D341Med (cell line): ENCODE data around the gene CDH23.
A peak's percentile ranks its signal among the peaks of the same experiment; 100 is the strongest.

Experiments used
- DNase-seq: peaks from one replicate; pipeline ENCODE4 v3.0.0; 2012; ENCODE audit warnings: low spot score

CDH23 gene

DNA sequence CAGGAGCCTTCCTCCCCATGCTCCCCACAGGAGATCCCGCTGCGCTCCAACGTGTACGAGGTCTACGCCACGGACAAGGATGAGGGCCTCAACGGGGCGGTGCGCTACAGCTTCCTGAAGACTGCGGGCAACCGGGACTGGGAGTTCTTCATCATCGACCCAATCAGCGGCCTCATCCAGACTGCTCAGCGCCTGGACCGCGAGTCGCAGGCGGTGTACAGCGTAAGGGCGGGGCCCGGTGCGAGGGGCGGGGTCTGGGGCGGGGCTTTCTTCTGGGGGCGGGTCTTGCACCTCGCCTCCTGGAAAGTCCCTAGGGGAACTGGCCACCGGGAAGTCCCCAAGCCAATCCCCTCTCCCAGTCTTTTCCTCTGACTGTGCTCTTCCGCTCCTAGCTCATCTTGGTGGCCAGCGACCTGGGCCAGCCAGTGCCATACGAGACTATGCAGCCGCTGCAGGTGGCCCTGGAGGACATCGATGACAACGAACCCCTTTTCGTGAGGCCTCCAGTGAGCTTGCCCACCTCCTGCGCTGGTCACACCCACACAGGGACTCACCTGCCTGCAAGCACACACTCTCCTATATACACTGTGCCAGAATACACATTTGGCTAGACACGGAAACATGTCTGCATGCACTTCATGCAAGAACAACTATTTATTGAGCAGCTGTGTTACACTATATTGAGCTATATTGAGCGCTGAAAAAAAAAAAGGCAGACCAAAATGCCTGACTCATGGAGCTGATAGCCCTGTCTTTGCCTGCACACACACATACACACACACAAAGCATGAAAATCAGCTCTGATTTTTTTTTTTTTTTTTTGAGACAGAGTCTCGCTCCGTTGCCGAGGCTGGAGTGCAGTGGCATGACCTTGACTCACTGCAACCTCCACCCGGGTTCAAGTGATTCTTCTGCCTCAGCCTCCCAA is 409.3 kb downstream of the CDH23 start:
- DNase-seq = peak; percentile 36

GRCh38 chr10:71806704-71807556 is 410.2 kb downstream of the CDH23 start:
- DNase-seq = no peak

DNA sequence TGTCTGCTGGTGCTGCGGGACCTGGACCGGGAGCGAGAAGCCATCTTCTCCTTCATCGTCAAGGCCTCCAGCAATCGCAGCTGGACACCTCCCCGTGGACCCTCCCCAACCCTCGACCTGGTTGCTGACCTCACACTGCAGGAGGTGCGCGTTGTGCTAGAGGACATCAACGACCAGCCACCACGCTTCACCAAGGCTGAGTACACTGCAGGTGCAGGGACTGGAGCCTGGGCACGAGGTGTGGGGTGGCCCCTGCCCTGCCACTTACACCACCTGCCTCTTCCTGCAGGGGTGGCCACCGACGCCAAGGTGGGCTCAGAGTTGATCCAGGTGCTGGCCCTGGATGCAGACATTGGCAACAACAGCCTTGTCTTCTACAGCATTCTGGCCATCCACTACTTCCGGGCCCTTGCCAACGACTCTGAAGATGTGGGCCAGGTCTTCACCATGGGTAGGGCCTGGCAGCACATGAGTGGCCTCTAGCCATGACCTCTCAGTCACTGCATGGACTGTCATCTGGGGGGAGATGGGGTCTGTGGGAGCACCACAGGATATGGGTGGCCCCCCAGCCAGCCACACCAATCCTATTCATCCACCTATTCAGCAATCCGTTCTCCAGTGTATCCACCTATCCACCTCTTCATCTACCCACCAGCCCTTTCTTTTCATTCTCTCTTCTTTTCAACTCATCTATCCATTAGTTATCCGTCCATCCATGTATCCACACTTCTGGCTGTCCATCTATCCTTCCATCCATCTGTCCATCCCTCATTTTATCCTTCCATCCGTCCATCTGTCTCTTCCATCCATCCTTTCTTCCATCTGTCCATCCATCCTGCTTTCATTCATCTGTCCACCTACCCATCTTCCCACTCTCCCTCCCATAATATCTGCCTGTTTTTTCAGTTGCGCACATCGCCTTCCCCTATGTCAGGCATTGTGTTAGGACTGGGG is 411.1 kb downstream of the CDH23 start:
- no peak for DNase-seq

DNA sequence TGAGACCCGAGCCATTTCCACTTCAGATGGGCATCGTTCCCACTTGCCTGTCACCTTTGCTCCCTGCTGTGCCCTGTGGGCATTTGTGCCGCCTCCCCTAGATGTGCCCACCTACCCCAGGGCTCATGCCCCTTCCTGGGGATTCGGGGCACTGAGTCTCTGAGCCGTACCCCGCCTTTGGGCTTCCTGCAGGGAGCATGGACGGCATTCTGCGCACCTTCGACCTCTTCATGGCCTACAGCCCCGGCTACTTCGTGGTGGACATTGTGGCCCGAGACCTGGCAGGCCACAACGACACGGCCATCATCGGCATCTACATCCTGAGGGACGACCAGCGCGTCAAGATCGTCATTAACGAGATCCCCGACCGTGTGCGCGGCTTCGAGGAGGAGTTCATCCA is 412.9 kb downstream of the CDH23 start:
- DNase-seq = no peak

GRCh38 chr10:71810048-71810750 is 413.5 kb downstream of the CDH23 start:
- no peak for DNase-seq

GRCh38 chr10:71811351-71811750 is 414.6 kb downstream of the CDH23 start:
- no peak for DNase-seq

DNA sequence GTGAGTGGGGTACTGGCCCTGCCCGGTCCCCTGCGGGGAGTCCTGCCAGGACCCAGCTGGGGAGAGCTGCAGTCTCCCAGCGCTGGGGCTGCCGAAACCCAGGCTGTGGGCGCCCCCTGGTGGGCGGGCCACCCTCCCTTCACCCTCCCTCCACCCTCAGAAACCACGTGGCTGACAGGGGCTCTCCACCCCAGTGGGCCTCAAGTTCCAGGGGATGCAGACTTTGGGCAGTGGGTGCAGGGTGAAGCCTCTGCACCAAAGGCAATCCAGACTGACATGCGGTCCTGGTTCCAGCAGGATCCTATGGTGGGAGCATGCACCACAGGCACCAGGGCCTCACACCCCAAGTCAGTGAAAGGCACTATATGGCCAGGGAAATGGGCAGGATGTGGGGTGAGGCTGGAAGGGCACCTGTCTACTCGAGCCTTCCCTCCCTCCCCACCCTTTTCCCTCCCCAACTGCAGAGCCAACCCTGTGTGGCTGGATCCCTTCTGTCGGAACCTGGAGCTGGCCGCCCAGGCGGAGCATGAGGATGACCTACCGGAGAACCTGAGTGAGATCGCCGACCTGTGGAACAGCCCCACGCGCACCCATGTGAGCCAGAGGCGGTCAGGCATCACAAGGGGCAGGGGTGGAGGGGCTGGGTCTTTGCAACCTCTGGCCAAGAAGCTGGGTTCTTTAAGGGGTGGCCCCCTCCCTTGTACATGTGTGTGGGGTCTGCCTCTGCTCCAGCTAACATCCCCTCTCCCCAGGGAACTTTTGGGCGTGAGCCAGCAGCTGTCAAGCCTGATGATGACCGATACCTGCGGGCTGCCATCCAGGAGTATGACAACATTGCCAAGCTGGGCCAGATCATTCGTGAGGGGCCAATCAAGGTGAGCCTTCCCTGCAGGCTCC is 415.5 kb downstream of the CDH23 start:
- DNase-seq = peak; percentile 80

DNA sequence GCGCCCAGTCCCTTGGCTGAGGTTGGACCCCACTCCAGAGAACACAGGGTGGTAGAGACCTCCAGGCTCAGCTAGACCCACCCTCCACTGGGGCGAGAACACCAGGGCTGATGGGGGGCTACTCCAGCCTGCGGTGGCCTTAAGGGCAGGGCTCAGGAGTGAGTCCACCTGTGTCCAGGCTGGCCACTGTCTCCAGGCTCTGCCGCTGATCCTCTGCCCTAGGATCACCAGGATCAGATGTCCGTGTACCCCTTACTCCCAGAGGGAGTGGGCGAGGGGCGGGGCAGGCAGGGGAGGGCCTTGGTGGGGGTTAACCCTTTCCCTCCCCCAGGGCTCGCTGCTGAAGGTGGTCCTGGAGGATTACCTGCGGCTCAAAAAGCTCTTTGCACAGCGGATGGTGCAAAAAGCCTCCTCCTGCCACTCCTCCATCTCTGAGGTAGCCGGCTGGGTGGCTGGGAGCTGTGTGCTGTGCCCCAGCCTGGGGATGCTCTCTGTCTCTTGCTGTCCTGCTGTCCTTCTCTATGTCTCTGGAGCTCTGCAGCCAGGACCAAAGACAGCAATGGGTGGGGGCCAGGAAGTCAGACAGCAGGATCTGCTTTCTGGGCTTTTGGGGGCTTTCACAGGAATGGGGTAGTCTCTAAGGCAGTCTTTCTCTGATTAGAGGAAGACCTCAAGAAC is 416.3 kb downstream of the CDH23 start:
- DNase-seq = peak; percentile 42

GRCh38 chr10:71814922-71815411 is 418.2 kb downstream of the CDH23 start:
- DNase-seq = no peak

DNA sequence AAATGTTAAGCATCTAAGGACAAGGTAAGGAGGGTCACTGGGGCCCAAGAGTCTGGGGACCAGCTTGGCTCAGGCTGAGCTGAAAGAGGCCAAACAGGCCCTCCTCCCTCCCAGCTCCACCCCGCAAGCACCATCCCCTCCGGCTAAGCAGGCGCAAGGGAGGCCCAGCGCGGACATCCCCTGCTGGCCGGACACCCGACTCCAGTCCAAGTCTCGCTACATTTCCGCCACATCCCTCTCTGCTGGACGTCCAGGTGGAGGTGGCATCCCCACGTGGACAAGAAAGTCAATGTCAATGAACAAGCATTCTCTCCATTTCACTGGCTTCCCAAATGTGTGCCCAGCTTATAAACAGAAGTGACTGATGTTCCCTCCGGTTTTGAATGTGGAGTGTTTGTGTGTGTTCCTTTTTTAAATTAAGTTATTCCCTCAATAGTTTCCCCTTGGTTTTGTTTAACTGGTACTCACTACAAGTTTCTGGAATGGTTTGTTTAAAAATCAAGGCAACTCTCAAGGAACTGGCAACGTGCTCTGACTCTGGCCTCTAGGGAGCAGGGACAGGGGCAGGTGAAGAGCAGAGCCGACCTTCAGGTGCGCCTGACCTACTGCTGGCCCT is 418.9 kb downstream of the CDH23 start:
- no peak for DNase-seq

DNA sequence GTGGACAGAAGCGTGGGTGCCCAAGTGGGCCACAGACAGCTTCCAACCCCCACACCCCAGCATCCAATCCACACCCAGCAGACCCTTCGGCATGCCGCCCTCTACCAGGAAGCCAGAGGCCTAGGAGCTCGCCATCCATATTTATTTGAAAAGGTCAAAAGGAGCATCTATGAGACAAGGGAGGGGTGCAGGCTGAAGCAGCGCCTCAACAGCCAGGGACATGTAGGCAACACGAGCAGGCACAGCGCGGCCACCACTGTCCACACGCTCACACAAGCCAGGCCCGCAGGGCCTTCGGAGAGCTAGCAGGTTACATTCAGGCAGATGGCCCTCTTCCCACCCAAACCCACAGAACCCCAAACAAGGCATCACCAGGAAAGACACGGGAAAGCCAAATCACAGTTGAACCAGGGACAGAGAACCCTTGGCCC is 419.7 kb downstream of the CDH23 start:
- DNase-seq = no peak

DNA sequence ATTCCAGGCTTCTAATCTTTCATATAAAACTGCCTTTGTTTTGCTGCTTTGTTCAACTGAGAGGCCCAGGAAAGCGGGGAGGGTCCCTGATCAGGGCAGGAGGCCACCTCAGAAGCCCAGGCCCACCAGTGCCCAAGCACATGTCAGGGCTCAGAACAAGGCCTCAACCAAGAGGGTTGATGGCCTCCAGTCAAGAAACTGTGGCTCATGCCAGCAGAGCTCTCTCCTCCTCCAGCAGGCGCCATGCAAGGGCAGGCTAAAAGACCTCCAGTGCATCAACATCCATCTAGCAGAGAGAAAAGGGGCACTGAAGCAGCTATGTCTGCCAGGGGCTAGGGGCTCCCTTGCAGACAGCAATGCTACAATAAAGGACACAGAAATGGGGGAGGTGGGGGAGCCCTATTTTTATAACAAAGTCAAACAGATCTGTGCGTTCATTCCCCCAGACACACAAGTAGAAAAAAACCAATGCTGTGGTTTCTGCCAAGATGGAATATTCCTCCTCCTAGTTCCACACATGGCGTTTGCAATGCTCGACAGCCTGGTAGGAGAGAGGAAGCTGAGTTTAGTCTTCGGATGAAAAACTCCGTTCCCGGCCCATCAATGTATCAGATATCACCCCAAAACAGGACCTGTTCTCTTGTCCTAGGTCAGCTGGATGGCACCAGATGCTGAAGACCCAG is 420.4 kb downstream of the CDH23 start:
- no peak for DNase-seq

DNA sequence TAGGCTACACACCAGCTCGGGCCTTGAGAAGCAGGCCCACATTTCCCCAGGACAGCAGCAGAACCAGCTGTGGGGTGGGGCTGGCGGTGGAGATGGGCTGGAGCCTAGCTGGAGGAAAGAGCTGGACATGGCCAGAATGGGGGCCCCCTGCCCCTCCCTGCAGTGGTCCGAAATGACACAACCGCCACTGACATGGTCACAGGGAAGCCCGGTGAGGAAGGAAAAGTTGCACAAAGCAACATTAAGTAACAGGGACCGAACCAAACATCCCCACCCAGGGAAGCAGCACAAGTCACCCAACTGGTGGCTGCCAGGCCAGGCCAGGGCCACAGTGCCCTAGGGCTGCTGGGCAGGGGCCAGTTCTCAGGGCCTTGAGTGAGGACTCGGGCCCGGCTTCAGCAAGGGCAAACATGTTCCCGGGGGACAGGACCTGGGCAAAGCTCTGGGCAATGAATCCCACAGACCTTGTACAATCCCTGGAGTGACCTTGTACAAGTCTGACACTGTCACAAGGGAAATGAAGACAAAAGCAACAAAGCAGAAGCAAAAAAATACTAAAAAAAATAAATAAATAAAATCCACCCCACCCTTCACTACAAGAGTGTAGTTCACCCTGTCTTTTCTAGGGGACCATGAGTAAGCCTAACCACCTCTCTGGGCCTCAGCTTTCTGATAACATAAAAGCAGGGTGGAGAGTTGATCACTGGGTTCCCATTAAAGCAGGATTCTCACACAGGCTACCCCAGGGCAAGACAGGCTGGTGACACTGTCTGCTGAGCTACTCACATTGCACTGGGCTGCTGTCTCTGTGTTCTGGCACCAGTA is 421.3 kb downstream of the CDH23 start:
- no peak for DNase-seq

DNA sequence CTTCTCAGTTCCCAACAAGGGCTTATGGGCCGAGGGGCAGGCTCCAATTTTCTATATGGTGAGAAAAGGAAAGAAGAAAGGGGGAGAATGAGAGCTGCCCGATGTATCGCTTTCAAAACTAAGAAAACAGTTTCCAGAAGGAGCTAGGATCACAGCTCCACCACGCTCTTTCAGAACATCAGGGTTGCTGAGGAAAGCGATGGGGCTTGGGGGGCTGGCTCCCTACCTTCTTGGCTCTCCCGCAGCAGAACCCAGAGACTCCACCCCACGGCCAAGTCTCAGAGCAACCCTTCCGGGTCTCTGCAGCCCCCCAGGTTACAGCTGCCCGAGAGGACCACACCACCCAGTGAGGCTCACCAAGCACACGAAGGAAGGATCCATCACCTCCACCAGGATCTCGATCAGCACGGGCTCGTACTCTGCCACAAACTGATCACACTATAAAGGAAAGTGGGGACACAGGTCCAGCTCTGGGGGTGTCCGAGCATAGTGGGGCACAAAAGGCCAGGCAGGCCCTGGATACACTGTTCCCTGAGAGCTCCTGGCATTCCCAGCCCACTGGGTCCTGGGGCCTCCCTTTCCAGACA is 422.0 kb downstream of the CDH23 start:
- no peak for DNase-seq

DNA sequence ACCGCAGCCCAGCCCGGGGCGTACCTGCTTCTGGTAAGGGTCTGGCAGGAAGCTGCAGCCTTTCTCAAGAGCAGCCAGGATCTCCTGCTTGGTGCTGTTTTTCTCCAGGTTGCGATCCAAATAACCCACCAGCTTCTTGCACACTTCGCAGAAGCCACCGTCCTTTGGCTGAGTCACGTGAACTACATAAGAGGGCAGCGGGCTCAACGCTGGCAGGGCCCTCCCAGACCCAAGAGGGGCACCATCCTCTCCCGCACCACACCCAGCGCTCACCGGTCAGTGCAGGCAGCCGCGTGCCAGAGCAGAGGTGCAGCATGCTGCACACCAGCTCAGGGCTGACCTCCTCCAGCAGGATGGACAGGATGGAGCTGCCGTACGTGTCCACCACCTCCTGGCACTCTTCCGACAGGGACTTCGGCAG is 422.7 kb downstream of the CDH23 start:
- DNase-seq = no peak

- DNase-seq = no peak
Measured at GRCh38 chr10:71819985-71820384, 423.3 kb downstream of the CDH23 start.

DNA sequence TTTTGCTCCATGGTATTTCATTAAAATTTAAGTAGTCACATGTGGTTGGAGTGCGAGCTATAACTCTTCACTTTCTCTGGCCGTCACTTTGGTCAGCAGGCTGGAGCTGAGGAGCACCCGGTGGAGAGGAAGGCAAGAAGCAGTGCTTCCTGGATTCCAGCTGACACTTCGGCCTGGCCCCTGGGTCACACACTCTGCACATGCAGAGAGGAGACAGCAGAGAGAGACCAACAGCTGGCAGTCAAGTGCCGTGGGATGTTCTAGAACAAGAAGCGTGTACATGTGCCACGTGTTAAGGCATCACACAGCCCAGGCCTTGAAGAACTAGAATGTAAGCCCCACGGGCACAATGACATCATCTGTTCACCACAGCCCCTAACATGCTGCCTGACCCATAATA is 424.2 kb downstream of the CDH23 start:
- DNase-seq = no peak
